Left lobe of liver (tissue), 2 donors: Measurements from ENCODE around the gene TTLL5. TPM values are rescaled to one million over a fixed set of nuclear protein-coding genes. Genes with fewer than 3 reads are reported as not detected.
A peak's percentile ranks its signal among the peaks of the same experiment; 100 is the strongest.

Source experiments
- ATAC-seq: fragments of 200-7000 bp; cut with Tn5 transposase; one replicate; pipeline ENCODE4 v1.9.1; 2020; ENCODE audit warnings: mild to moderate bottlenecking, moderate library complexity
- DNase-seq: peaks from one replicate; pipeline ENCODE4 v3.0.0-alpha.2; 2020; ENCODE audit warnings: low spot score
- total RNA-seq: library from RNA; stranded (reverse); gene quantifications from one replicate; pipeline ENCODE4 v1.2.1, GENCODE V29; 2021
- donor health status: DM: no; HTN: no; CAD: no; lungs with moderate emphysema.
- donor health status: DM: no; HTN: yes; CAD: no.

The TTLL5 gene
- 9.5 TPM for total RNA-seq

DNA sequence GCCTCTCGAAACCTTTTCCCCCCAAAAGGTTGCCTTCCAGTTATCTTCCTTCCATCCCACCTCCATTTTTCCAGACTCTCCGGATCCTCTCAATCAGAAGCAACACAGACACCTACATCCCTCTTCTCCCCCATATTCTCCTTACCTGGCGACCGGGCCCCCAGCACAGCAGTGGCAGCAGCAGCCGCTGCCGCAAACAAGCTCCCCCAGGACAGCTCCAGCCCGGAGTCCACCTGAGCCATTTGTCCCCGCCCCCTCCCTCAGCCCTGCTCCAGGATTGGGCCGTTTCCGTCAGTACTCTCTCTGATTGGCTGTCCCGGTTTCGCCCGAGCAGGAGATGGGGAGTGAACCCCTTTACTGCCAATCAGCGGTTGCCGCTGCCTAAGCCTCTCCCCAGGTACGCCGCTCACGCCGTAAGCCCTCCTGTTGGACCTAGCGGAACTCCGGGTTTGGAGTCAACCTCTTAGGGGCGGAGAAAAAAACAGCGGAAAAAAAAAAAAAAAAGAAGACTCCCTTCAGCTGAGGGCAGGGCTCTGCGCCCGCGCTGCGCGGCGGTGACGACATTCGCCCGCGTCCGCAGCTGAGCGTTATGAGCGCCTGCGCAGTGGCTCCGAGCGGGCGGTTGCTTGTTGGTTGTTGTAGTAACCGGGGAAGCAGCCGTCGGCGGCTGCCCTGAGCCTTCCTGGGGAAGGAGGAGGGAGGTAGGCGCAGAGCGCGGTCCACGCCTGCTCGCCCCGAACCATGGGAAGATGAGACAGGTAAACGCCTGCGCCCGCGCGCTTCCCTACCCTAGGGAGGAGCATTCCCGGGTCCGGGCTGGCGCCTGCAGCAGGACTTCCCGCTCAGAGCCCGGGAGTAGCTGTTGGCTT is at the start of gene TTLL5, which contains the start of gene ERG28:
Gene TTLL5, plus strand, starts transcription at position 617 of the 869 bp plus-strand sequence. CDS start 1,904 bp downstream, outside the sequence.
Gene ERG28, minus strand, starts transcription at position 247 of the 869 bp plus-strand sequence. CDS start 3,374 bp downstream, outside the sequence.
- peak; percentile 89 for ATAC-seq
- peak; percentile 98 for DNase-seq

GRCh38 chr14:75612157-75612556 is 48.9 kb upstream of the TTLL5 start:
- ATAC-seq, result no peak
- no peak for DNase-seq

DNA sequence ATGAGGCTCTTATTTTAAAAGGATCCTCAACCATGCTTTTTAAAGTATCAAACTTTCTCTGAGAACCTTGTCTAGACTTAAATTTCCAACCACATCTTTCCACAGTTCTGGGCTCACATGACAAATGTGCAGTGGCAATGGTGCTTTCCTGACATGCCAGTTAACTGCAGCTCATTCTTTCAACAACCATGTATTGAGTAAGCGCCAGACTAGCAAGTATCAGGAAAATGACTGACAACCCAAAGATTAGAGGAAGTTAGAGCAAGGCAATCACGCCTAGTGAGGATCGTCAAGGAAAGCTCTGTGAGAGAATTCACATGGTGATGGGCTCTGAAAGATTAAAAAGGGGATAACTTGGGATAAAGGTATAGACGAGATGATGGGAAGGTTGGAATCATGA is 46.9 kb upstream of the TTLL5 start:
- DNase-seq (no peak), ATAC-seq (no peak)

DNA sequence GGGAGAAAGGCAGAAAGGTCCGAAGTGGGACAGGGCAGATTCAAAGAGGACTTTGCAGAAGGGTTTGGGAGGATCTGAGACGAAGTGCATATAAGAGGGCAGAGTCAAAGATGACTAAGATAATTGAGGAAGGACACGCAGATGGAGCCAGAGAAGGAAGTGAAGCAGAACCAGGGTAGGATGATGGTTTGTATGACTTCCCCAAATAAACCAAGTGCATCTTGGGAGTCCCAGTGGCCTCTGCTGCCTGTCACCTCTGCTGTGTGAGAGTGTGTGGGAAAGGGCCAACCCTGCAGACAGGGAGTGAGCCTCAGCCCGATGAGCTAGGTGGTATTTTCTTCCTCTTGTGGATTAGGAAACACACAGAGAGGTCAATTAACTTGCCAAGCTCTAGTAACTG is 45.8 kb upstream of the TTLL5 start:
- no peak for DNase-seq
- peak; percentile 37 for ATAC-seq

DNA sequence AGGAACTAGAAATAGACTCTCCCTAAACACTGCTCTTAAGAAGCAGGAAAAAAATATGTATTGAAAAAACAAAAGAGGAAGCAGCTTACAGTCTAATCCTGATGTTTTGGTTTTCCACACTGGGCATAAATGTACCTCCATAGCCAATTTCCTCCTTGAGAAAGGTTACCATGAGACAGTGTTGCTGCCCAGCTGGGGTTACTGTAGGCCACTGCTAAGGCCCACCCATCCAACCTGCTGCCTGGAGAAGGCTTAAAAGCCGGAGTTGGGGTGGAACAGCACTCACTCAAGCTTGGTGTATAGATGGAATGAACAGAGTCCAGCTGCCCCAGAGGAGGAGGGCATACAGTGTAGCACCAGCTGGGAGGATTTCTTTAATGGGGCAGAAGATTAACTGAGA is 41.5 kb upstream of the TTLL5 start:
- DNase-seq, result no peak
- peak; percentile 29 for ATAC-seq

DNA sequence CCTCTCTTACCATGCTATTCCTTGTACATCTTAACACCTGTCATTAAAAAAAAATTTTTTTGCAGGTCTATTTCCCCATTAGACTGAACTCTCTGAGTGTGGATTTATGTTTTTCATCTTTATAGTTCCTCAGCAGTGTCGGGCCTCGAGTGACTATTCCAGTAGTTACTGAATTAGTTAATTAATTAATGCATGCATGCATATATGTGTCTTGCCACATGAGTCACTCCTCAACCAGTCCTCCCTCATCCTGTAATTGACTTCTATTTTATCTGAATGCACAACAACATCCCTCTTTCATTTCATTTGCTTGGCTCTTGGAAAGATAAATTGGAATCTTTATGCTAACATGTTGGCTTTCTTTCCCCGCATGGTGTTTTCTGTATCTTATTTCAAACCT is 36.0 kb upstream of the TTLL5 start:
- no peak for DNase-seq
- ATAC-seq, result no peak

DNA sequence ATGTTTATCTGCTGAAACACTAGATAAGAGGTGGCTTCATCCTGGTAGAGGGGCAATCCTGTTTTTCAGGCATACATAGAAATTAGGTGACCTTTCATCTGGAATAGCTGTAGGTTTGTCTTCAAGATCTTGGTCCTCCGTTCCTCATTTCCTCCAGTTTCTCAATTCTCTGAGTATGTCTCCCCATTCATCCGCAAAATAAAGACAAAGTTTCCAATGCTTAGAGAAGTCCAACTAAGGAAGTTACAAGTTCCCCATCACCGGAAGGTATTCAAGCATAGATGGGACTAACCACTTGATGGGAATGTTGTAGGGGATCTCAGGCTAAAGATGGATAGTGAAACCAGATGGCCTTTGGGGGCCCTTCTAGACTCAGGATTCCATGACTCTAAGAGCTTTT is 34.6 kb upstream of the TTLL5 start:
- DNase-seq, result no peak
- ATAC-seq, result no peak

GRCh38 chr14:75626863-75627262 is 34.2 kb upstream of the TTLL5 start:
- DNase-seq (peak; percentile 64), ATAC-seq (peak; percentile 72)

GRCh38 chr14:75627406-75627805 is 33.6 kb upstream of the TTLL5 start:
- DNase-seq (peak; percentile 73), ATAC-seq (peak; percentile 88)

- ATAC-seq (no peak), DNase-seq (no peak)
Measured at GRCh38 chr14:75628816-75629215, 32.2 kb upstream of the TTLL5 start.

DNA sequence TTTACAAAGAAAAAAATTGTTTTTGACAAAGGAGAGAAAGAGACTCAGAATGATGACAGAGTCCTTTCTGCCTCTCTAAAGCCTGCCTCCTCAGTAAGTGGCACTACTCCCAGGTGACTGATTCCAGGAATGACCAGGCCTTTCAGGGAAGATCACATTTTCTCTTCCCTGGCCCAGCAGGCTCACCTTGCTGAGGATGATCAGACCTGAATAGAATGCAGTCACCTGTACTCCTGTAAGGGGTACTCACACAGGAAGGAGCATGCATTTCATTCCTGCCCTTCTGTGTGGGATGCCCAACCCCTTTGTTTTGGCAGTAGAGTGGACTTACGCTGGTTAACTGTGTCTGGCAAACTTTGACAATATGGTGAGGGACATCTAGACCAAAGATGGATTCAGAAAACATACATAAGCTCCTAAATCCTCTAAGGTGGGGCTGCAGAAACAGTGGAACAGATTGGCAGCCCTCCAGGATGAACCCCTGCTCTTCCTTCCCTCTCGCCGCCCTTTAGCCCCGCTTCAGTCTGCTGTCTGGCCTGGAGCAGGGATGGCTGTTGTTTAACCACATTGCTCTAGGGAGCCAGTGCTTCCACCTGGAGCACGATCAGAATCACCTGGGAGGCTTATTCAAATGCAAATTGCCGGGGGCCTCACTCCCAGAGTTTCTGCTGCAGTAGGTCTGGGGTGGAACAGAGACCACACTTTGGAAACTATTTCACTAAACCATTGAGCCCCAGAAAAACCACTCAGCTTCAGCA is 30.2 kb upstream of the TTLL5 start:
- ATAC-seq, result no peak
- no peak for DNase-seq

GRCh38 chr14:75631453-75631831 is 29.6 kb upstream of the TTLL5 start:
- DNase-seq (no peak), ATAC-seq (no peak)

- DNase-seq (no peak), ATAC-seq (no peak)
Measured at GRCh38 chr14:75634848-75635247, 26.2 kb upstream of the TTLL5 start.

GRCh38 chr14:75636100-75636692 is 24.9 kb upstream of the TTLL5 start:
- DNase-seq, result no peak
- no peak for ATAC-seq

DNA sequence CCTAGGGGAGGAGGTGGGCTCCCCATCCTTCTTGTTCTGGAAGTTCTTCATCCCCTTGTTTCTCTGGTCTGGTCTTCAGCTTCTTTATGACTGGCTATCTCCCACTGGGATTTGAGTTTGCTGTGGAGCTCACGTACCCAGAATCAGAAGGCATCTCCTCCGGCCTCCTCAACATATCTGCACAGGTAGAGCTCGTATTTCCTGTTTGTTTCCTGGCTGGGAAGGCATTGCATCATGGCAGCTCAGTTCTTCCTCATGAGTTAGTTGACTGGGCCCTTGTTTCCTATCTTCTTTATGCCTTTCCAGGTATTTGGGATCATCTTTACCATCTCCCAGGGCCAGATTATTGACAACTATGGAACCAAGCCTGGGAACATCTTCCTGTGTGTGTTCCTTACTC is 20.2 kb upstream of the TTLL5 start:
- no peak for ATAC-seq

DNA sequence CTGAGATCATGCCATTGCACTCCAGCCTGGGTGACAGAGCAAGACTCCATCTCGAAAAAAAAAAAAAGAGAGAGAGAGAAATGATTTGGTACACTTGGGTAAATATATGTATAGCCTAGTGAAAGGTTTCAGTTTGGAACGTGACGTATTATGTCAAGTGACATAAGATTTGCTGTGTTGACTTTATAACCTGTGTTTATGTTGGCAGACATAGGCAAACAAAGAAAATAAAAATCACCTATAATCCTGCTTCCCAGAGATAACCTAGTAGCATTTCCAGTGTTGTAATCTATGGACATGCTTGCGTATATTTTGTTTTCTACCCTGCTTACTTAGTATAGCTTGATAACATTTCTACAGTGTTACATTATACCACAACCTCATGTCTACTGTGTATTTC is 17.1 kb upstream of the TTLL5 start:
- no peak for ATAC-seq
- no peak for DNase-seq

More for the DNA sequence above, 20.2 kb upstream of the TTLL5 start:
- no peak for DNase-seq

DNA sequence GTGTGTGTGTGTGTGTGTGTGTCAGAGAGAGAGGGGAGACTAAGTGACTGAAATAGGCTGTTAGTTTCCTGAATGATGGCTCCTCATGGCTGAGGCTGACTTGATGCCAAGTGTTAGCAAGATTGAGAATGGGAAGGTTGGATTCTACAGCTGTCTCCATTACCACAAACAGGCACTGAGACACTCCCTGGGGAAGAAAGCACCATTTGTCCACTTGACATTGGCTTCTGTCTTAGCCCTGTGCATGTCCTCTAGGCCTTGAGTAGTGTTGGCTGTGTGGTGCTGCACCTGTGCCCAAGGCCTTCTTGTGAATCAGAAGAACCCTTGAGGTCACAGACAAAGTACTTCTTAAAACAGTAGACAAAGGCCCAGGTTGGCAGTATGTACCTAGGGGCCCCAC is 16.0 kb upstream of the TTLL5 start:
- no peak for ATAC-seq
- no peak for DNase-seq

- ATAC-seq (peak; percentile 61), DNase-seq (peak; percentile 72)
Measured at GRCh38 chr14:75646762-75647161, 14.3 kb upstream of the TTLL5 start.

- ATAC-seq, result peak; percentile 73
Measured at GRCh38 chr14:75647640-75648039, 13.4 kb upstream of the TTLL5 start.

GRCh38 chr14:75648066-75648838 is 12.8 kb upstream of the TTLL5 start:
- DNase-seq, result peak; percentile 94
- peak; percentile 75 for ATAC-seq

More at GRCh38 chr14:75647640-75648039, 13.4 kb upstream of the TTLL5 start:
- DNase-seq, result peak; percentile 87

DNA sequence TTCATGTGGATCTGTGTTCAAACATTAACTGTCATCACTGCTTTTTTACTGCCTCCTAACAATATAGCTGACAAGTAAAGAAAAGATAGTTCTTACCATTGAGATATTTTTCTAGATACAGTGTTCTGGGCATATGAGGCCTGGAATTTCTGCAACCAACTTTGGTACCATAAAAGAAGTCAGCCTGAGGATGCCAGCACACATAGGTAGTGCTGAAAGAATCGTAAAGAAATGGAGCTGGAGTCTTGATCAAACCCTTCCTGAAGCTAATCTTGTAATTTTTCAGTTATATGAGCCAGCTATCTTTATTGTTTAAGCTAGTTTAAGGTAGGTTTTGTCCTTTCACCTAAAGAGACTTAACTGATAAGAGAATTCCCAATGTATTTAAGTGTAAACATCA is 11.7 kb upstream of the TTLL5 start:
- DNase-seq (no peak), ATAC-seq (no peak)
